Endodermal cell (in vitro differentiated cells): ENCODE data around the gene FAAP20. TPM values are rescaled to one million over a fixed set of nuclear protein-coding genes. Genes with fewer than 3 reads are reported as not detected.

ENCODE experiments used
- DNase-seq: peaks from one replicate; pipeline ENCODE4 v3.0.0-alpha.2; 2017
- H3K27ac ChIP-seq: 2 replicates; pipeline ENCODE4 v1.5.1; 2013; ENCODE audit warnings: mild to moderate bottlenecking, low read depth, low read length, moderate library complexity
- H3K27me3 ChIP-seq: 2 replicates; pipeline ENCODE4 v1.6.1; 2013; ENCODE audit warnings: mild to moderate bottlenecking, low read length, moderate library complexity; ENCODE audit not compliant: insufficient read depth, control insufficient read depth, poor library complexity, severe bottlenecking
- H3K36me3 ChIP-seq: 2 replicates; pipeline ENCODE4 v1.7.0; 2013; ENCODE audit warnings: mild to moderate bottlenecking, low read length, moderate library complexity; ENCODE audit not compliant: control insufficient read depth, insufficient read depth
- H3K4me1 ChIP-seq: one replicate; pipeline ENCODE4 v1.7.0; 2013; ENCODE audit warnings: low read length; ENCODE audit not compliant: control insufficient read depth, insufficient read depth
- H3K4me3 ChIP-seq: 2 replicates; pipeline ENCODE4 v1.5.1; 2013; ENCODE audit warnings: mild to moderate bottlenecking, low read length, moderate library complexity
- H3K9ac ChIP-seq: 2 replicates; pipeline ENCODE4 v1.6.1; 2013; ENCODE audit warnings: mild to moderate bottlenecking, low read length, moderate library complexity; ENCODE audit not compliant: poor library complexity, severe bottlenecking; ENCODE audit errors: extremely low read depth
- H3K9me3 ChIP-seq: 2 replicates; pipeline ENCODE4 v1.6.1; 2013; ENCODE audit warnings: mild to moderate bottlenecking, low read length, moderate library complexity; ENCODE audit not compliant: control insufficient read depth
- H3K27ac Mint-ChIP-seq: 2 replicates; pipeline ENCODE4 v1.8.0; 2020; ENCODE audit warnings: mixed read lengths
- H3K27me3 Mint-ChIP-seq: 2 replicates; pipeline ENCODE4 v1.8.0; 2021; ENCODE audit warnings: mild to moderate bottlenecking, mixed read lengths; ENCODE audit not compliant: insufficient read depth
- H3K36me3 Mint-ChIP-seq: 2 replicates; pipeline ENCODE4 v1.8.0; 2020; ENCODE audit warnings: low read depth, mixed read lengths
- H3K4me1 Mint-ChIP-seq: 2 replicates; pipeline ENCODE4 v1.8.0; 2020; ENCODE audit warnings: mixed read lengths
- H3K4me3 Mint-ChIP-seq: 2 replicates; pipeline ENCODE4 v1.8.0; 2020; ENCODE audit warnings: mild to moderate bottlenecking, moderate library complexity, mixed read lengths
- H3K9me3 Mint-ChIP-seq: 2 replicates; pipeline ENCODE4 v1.8.0; 2020; ENCODE audit warnings: mild to moderate bottlenecking, mixed read lengths
- WGBS, 2 experiments: methylation state at CpG; one replicate each; pipeline versions ENCODE4 v1.1.5 to v1.1.7; 2013; ENCODE audit warnings: missing lambda C conversion rate in 2 of 2, mixed read lengths in 1 of 2; ENCODE audit not compliant: insufficient coverage in 1 of 2, insufficient read length in 1 of 2; 5-methylcytosine and 5-hydroxymethylcytosine counted together
- total RNA-seq, 2 donors: library from RNA; stranded (reverse); fragmentation: NEBNext Ultra II Directional in 1 of 2; extraction: Animal tissue kit (Norgen Biotek cat#: 25700) in 1 of 2; gene quantifications; 2 replicates in 1 of 2; 3 replicates in 1 of 2; pipeline ENCODE4 v1.2.1, GENCODE V29; 2021
- TF ChIP-seq, protein P1 (sequence below): fragments of 200-600 bp; sonication (generic); conservative IDR thresholded peaks from 2 replicates; pipeline ENCODE4 v1.5.0; 2021; ENCODE audit warnings: antibody characterized with exemption, mild to moderate bottlenecking

FAAP20 gene
- total RNA-seq, 2 donors from 2014 or later = 126 to 154 TPM

DNA sequence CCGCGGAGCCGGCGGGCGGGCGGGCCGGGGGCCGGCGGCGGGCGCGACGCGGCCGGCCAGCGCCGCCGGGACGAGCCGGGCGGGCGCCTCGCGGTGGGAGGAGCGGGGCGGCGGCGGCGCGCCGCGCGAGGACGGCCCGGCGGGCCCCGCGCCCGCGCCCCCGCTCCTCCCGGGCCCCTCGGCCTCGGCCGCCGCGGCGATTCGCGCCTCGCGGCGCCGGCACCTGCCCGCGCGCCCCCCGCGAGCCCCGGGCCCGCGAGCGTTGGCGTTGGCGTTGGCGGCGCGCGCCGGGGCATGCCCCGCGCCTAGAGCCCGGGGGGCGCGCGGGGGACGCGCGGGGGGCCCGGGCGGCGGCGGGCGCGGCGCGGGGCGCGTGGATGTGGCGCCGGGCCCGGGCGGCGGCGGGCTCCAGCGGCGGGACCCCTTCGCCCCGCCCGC is 33.6 kb upstream of the FAAP20 start, which contains the start of gene SKI:
Gene SKI, plus strand, starts transcription at position 163 of the 438 bp plus-strand sequence. CDS start 448 bp downstream, outside the sequence.
- Mint-ChIP-seq H3K36me3 (peaks cover 8% of the 10 kb centered on the region), H3K9me3 (no peaks in the 10 kb centered on the region), H3K4me1 (peaks cover 25% of the 10 kb centered on the region), H3K27me3 (no peaks in the 10 kb centered on the region), H3K4me3 (peak within 1 kb of the TSS; percentile 93), H3K27ac (peak within 1 kb of the TSS; percentile 94)
- Histone ChIP-seq H3K9me3 (no peaks in the 10 kb centered on the region), H3K27me3 (no peaks in the 10 kb centered on the region), H3K36me3 (peaks cover 3% of the 10 kb centered on the region), H3K9ac (peak within 1 kb of the TSS; percentile 76), H3K27ac (peak within 1 kb of the TSS; percentile 88), H3K4me1 (peaks cover 3% of the 10 kb centered on the region), H3K4me3 (peak within 1 kb of the TSS; percentile 91)
- TF ChIP-seq, protein P1, sequence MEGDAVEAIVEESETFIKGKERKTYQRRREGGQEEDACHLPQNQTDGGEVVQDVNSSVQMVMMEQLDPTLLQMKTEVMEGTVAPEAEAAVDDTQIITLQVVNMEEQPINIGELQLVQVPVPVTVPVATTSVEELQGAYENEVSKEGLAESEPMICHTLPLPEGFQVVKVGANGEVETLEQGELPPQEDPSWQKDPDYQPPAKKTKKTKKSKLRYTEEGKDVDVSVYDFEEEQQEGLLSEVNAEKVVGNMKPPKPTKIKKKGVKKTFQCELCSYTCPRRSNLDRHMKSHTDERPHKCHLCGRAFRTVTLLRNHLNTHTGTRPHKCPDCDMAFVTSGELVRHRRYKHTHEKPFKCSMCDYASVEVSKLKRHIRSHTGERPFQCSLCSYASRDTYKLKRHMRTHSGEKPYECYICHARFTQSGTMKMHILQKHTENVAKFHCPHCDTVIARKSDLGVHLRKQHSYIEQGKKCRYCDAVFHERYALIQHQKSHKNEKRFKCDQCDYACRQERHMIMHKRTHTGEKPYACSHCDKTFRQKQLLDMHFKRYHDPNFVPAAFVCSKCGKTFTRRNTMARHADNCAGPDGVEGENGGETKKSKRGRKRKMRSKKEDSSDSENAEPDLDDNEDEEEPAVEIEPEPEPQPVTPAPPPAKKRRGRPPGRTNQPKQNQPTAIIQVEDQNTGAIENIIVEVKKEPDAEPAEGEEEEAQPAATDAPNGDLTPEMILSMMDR = no peak
- 0% methylated on average over 88 of the region's 100 CpGs; no CpG with 5 or more reads in 1 of the 2 experiments for WGBS, 2 experiments
- DNase-seq = no peak

GRCh38 chr1:2227346-2228156 is 33.0 kb upstream of the FAAP20 start:
- H3K36me3 Mint-ChIP-seq = peaks cover 8% of the 10 kb centered on the region
- DNase-seq = peak; percentile 99
- H3K27ac Mint-ChIP-seq = no peak overlapping the region
- TF ChIP-seq, protein P1 = no peak
- Histone ChIP-seq H3K27me3 (no peaks in the 10 kb centered on the region), H3K27ac (peak overlapping the region; percentile 88), H3K36me3 (peaks cover 3% of the 10 kb centered on the region), H3K4me1 (no peaks in the 10 kb centered on the region), H3K9ac (peak overlapping the region; percentile 76), H3K4me3 (peak overlapping the region; percentile 65), H3K9me3 (no peaks in the 10 kb centered on the region)
- no peaks in the 10 kb centered on the region for H3K27me3 Mint-ChIP-seq
- H3K4me3 Mint-ChIP-seq = peak overlapping the region; percentile 59
- 0 to 2% methylated on average over 13 to 123 of the region's 129 CpGs for WGBS, 2 experiments
- peaks cover 24% of the 10 kb centered on the region for H3K4me1 Mint-ChIP-seq
- no peaks in the 10 kb centered on the region for H3K9me3 Mint-ChIP-seq

DNA sequence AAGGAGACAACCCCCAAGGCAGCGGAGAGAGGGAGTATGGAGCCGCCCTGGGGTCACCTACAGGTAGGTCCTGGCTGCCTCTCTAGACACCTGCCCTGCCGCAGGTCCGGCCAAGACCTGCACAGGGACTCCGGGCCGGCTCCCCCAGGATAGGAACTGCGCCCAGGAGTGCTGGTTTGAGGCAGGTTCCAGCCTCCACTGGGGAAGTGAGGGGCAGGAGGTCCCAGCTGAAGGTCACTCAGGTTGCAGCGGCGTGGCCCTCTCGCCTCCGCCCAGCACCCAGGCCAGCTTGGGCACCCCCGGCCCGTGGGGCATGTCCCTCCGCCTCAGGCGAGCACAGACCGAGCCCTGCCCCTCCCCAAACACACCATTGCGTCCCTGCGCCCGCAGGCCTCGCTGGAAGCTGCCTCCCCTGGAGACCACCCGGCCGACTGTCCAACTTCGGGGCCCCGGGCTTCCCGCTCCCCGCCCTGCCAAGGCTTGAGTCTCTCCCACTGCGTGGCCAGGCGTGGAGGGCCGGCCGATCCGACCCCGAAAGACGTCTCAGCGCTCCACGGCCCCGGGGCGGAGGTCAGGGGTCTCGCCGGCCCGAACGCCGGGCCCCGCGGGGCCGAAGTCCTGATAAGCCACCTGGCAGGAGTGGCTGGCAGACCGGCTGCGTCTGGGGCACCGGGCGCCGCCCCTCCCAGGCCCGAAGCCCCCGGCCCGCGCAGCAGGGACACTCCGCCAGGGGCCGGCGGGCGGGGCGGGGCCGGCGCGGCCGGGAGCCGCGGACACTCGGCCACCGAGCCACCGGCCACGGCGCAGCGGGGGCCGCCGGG is 32.2 kb upstream of the FAAP20 start:
- DNase-seq = peak; percentile 80

More for the DNA sequence above, 32.2 kb upstream of the FAAP20 start:
- peak overlapping the region; percentile 59 for H3K4me3 Mint-ChIP-seq
- peak overlapping the region; percentile 88 for H3K27ac ChIP-seq
- 21 to 100% methylated on average over 2 to 73 of the region's 73 CpGs for whole genome bisulfite sequencing, 2 experiments
- H3K27ac Mint-ChIP-seq = no peak overlapping the region
- no peaks in the 10 kb centered on the region for H3K9me3 ChIP-seq
- no peaks in the 10 kb centered on the region for H3K9me3 Mint-ChIP-seq
- peak overlapping the region; percentile 72 for H3K4me3 ChIP-seq
- H3K27me3 ChIP-seq = no peaks in the 10 kb centered on the region
- H3K4me1 Mint-ChIP-seq = peaks cover 20% of the 10 kb centered on the region
- H3K4me1 ChIP-seq = no peaks in the 10 kb centered on the region
- TF ChIP-seq, protein P1 = peak; percentile 19
- H3K36me3 Mint-ChIP-seq = peaks cover 6% of the 10 kb centered on the region
- H3K36me3 ChIP-seq = peaks cover 3% of the 10 kb centered on the region
- no peaks in the 10 kb centered on the region for H3K27me3 Mint-ChIP-seq
- H3K9ac ChIP-seq = peak overlapping the region; percentile 76
